ENCODE measurements around the gene KCTD14.
"Not testable (repeated sequence)": the region's sequence is repeated elsewhere in the genome, so short reads cannot be mapped to it uniquely, and the experiment has no call there.

KCTD14 gene

DNA sequence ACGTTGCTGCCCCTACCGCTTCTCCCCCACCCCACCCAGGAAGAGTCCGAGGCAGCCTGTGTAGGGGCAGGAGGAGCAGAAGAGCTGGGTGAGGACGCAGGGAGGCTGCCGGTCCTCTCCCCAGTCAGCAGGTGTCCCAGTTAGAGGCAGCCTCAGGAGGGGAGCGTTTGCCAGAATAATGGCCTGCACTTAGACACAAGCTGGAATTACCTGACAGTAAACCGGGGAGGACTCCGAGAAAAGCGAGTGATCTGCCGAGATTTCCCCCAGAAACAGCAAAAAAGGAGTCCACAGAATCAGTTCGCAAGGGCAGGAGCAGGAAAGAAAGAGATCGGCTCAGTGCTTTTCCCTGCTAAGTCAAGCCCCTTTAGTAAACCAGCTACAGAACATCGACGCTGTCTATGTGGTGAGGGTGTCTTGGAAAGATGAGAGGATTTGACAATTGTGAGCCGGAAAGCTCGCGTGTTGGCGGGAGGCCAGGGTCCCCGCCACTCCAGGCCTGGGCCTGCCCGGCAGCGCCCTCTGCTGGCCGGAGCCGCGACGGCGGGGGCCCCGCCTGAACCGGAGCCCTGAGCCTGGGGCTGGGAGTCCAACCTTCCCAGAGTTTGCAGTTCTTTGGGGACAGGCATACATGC is 22.9 kb upstream of the KCTD14 start:
- DNase-seq = peak; percentile 55

DNA sequence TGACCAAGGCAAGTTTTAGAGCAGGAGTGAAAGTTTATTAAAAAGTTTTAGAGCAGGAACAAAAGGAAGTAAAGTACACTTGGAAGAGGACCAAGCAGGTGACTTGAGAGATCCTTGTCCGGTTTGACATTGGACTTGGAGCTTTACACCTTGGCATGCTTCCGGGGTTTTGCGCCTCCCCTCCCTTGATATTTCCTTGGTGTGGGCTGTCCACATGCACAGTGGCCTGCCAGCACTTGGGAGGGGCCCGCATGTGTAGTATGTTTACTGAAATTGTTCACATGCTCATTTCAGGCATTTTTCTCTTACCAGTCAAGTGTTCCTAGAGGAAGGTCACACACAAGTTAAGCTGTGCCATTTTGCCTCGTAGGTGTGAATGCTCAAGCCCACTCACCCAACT is 21.6 kb upstream of the KCTD14 start:
- DNase-seq = no peak

DNA sequence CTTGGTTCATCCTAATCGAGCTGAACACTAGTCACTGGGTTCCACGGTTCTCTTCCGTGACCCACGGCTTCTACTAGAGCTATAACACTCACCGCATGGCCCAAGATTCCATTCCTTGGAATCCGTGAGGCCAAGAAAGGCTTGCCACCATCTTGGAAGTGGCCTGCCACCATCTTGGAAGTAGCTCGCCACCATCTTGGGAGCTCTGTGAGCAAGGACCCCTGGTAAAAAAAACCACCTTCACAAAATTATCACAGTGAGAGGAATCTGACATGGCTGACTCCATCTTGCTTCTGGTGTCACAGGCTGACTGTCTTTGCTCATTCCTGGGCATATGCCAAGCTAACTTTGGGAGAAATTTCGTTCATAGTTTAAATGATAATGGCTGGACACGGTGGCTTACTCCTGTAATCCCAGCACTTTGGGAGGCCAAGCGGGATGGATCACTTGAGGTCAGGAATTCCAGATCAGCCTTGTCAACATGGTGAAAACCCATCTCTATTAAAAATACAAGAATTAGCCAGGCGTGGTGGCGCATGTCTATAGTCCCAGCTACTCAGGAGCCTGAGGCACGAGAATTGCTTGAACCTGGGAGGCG is 18.9 kb upstream of the KCTD14 start:
- no peak for DNase-seq

DNA sequence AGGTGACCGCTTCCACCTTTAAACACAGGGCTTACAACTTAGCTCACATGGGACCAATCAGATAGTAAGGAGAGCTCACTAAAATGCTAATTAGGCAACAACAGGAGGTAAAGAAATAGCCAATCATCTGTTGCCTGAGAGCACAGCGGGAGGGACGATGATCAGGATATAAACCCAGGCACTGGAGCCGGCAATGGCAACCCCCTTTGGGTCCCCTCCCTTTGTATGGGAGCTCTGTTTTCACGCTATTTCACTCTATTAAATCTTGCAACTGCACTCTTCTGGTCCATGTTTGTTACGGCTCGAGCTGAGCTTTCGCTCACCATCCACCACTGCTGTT is 18.3 kb upstream of the KCTD14 start:
- not testable (repeated sequence) for DNase-seq

DNA sequence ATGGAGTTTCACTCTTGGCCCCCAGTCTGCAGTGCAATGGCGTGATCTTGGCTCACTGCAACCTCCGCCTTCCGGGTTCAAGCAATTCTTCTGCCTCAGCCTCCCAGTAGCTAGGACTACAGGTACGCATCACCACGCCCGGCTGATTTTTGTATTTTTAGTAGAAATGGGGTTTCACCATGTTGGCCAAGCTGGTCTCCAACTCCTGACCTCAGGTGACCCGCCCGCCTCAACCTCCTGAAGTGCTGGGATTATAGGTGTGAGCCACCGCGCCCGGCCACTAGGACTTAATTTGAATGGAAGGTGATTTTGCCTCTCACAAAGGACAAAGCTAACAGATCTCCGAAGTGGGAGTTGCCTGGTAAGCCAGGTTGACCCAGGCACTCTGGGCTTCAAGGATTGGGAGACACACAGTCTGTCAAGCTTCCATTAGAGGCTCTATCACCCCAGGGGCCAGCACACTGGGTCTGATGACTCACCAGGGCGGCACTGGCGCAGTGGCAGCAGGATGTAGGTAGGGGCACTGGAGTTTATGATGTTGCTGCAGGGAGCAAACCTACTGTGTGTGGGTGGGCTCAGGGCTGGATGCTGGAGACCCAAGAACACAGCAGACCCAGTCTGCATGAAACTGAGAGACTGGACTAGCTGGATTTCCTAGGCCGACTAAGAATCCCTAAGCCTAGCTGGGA is 17.8 kb upstream of the KCTD14 start:
- no peak for DNase-seq

DNA sequence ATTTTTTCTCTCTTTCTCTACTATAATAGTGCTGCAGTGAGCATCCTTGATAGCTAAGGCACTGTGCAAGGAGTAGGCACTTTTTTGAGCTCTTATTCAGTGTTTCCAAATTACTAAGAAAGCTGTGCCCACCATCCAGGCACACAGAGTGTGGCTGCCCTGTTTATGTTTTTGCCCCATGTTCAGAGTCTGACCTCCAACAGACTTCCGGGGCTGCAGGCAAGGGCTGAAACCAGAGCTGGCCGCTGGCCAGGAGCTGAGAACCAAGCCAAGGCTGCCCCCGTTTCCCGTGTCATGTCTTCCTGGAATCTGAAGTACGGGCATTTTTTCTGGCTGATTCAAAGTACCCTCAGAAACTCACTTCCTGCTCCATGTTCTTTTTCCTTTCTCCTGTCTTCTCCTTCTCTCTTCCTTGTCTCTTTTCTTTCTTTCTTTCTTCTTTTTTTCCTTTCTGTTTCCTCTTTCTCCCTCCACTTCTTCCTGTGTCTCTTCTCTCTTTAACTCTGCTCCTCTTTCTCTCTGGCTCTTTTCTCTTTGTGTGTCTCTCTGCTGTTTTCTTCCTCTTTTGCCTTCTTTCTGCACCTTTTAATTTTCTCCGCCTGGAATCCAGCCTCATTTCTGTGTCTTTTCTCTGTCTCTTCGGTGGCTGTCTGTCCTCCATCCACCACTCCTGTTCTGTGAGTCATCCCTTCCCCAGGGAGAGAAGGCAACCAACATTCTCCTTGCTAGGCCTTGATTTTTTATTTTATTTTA is 17.0 kb upstream of the KCTD14 start:
- DNase-seq = no peak

DNA sequence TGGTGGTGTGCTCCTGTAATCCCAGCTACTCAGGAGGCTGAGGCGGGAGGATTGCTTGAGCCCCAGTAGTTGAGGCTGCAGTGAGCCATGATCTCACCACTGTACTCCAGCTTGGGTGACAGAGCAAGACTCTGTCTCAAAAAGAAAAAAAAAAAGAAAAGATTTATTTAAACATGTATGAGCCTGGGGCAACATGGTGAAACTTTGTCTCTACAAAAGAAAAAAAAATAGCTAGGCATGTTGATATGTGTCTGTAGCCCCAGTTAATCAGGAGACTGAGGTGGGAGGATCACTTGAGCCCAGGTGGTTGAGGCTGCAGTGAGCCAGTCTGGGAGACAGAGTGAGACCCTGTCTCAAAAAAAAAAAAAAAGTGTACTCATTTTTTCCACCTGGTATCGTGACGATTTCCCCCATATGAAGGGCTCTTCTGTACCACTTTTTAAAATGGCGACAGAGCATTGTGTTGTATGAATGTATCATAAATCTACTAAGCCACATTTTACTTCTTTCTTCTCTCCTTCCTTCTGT is 16.4 kb upstream of the KCTD14 start:
- DNase-seq = no peak

DNA sequence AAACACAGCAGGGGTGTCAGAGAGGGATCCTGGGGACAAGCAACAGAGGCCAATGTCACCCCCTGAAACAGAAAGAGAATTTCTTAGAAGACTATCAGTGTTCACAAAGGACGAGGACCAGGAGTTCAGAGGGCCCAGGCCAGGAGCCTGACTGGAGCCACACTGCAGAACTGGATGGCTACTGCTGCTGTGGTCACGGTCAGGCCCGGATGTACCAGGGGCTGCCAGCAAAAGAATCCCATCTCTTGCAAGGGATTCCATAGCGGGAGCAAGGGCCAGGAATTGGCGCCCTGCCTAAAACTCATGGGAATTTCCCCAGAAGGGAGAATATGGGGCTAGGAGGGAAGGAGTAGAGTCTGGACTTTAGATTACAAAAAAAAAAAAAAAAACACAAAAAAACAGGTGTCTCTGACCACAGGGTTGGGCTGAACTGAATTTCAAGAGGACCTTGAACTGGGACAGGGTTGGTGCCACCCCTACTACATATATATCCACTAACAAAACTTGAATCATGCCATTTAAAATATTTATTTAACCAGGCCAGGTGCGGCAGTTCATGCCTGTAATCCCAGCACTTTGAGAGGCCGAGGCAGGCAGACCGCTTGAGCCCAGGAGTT is 15.7 kb upstream of the KCTD14 start:
- no peak for DNase-seq

DNA sequence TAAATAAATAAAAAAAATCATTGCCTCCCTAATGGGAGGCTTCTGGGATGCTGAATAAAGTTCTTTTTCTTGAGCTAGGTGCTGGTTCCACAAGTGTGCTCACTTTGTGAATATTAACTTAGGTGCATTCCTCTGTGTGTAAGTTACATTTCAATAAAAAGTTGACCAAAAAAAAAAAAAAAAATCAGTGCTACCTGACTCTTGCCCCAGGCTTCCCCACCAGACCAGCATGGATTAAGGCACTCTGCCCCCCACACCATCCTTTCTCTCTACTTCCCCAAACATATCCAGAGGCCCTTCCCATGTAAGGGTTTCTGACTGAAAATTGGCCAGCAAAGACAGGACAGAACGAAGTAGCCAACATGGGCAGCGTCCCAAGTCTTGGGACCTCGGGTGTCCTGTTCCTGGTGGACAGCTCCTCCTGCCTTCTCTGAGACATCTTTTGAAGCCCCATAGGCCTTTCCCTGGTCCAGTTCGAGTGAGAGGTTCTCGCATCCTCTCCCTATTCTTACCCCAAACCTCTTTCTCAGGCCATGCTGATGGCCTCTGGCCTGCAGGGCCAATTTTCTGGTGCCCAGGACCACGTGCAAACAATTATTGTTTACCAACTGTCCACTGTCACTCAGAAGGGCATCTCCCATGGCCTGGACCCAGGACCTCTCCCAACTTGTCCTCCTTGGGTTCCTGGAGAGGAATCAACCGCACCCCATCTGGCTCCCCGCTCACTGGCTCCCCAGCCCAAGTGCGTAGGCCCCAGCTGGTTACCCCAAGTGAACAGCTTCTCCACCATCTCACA is 14.9 kb upstream of the KCTD14 start:
- DNase-seq = no peak

DNA sequence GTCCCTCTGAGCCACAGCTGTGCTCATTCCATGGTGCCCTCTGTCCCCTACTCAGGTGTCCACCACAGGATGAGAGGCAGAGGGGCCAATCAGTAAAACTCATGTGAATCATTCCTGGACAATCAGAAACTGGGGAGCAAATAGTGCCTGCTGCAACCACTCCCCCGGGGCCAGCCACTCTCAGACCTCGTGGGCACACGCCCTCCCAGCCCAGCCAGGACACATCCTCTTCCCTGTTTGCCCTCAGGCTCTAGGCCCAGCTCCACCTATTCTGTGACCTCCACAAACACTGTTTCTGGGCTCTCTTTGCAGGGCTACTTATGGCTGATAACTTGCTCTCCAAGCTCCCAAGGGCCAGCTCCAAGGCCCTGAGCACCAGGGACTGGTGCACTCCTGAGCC is 14.0 kb upstream of the KCTD14 start:
- no peak for DNase-seq

DNA sequence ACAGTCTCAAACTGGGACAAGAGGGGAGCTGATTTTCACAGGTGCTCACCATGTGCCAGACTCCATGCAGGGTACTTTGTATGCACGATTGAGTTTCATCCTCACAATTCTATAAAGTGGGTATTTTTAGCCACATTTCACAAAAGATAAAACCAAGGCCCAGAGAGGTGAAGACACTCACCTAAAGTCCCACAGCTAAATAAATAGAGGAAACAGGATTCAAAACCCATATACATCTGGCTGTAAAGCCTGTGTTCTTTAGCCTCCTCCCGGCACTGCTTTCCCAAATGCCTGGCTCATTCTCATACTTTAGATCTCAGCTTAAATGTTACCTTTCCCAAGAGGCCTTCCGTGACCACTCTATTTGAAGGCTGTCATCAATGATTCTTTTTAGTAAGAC is 13.2 kb upstream of the KCTD14 start:
- DNase-seq = no peak

DNA sequence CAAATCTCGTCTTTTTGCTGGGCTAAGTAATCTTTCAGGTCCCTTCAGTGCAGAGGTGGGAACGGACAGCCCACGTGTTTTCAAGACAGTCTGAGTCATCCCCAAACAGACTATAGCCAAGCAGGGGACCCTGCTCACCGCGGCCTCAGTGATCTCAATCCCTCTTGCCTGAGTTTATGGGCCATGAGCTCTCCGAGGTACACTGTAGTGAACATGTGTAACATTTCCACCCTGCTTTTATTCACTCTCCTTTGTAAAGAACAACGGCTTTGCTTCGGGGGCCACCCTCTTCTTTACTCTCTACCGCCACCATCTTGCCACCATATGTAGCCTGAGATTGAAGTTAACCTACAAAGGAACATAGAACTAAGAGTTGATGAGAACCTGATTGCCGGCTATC is 11.5 kb upstream of the KCTD14 start:
- no peak for DNase-seq

DNA sequence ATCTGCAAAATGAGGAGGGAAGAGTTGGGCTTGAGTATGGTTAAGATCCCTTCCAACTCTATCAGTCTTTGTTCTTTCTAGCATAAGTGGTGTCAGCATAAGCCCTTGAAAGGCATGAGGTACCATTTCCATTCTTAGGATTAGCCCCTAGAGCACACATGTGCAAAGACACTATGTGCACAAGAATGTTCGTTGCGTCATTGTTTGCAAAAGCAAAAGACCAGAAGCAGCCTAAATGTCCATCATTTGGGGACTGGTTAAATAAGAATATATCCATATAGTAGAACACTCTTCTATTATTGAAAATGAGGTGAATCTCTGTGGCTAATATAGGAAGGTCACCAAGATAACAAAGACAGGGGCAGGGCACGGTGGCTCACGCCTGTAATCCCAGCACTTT is 10.0 kb upstream of the KCTD14 start:
- DNase-seq = no peak

DNA sequence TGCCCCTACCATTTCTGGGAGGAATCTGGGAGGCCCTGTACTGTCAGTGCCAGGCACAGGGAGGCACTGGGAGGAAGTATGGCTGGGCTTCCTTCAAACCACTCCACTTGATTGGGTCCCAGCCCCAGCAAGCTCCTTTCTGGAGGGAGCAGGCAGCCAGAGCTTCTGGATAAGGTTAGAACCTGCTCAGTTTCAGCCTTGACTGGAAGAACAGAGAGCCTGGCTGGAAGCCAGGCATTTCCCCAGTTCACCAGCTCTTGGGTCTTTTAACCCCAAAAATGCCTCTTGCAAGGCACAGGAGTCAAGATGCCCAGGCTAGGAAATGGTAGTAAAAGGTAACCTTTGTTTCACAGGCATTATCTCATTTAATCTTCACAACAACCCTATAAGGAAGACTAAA is 9.0 kb upstream of the KCTD14 start:
- no peak for DNase-seq

DNA sequence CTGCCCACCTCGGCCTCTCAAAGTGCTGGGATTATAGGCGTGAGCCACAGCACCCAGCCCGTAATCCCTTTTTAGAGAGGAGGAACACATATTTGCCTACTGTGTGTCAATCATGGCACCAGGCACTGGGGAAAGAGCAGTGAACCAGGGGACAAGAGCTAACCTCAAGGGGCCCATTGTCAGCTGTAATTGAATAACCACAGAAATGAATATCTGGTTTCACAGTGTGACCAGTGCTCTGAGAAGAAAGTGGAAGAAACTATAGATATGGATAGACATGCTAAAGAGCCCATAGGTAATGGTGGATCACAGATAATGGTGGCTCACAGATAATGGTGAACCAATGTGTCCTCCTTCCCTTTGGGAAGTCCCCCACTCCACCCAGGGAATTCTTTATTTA is 8.6 kb upstream of the KCTD14 start:
- DNase-seq = no peak

DNA sequence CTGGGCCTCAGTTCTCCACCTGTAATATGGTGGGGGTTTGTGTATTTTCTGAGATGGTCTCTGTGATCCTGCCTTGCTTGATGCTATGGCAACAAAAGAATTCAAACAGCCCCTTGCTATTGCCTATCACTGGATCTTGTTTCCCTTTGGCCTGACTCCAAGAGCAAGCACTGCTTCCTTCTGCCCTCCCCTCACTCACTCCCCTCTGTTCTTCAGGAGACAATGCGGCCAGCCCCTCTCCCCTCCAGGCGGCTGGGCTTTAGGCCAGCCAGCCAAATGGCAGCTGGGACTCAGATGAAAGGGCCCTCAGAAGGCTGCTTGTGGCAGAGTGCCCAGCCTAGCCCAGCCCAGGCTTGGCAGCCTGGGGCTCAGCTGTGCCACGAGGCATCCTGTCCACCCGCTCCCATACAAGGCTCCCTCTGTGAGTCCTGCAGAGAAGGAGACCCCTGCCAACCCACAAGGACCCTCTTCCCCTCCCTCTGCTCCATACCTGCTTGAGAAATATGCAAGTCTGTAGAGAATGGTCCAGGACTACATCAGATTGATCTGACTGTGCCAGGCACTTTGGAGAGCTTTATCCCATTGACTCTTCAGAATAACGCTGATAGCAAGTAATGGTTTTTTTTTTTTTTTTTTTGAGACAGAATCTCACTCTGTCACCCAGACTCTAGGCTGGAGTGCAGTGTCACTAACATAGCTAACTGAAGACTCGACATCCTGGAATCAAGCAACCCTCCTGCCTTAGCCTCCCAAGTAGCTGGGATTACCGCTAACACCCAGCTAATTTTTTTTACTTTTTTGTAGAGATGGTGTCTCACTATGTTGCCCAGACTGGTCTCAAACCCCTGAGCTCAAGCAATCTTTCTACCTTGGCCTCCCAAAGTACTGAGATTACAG is 7.6 kb upstream of the KCTD14 start:
- no peak for DNase-seq

DNA sequence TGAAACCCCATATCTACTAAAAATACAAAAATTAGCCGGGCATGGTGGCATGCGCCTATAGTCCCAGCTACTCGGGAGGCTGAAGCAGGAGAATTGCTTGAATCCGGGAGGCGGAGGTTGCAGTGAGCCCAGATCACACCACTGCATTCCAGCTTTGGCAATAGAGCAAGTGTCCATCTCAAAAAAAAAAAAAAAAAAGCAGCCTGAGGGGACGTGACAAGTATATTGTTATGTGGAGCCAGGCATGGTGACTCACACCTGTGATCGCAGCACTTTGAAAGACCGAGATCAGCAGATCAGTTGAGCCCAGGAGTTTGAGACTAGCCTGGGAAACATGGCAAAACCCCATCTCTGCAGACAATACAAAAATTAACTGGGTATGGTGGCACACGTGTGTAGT is 5.3 kb upstream of the KCTD14 start:
- not testable (repeated sequence) for DNase-seq

DNA sequence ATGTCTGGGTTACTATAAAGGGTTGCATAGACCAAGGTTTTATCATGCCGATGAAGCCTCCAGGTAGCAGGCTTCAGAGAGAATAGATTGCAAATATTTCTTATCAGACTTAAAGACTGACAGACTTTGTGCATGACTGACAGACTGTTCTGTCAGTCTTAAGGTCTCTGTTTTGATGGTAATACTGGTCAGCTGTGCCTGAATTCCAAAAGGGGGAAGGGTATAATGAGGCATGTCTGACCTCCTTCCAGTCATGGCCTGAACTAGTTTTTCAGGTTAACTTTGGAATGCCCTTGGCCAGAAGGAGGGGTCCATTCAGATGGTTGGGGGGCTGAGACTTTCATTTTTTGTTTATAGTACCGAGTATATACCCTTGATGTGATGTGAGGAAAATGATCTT is 4.7 kb upstream of the KCTD14 start:
- DNase-seq = no peak

DNA sequence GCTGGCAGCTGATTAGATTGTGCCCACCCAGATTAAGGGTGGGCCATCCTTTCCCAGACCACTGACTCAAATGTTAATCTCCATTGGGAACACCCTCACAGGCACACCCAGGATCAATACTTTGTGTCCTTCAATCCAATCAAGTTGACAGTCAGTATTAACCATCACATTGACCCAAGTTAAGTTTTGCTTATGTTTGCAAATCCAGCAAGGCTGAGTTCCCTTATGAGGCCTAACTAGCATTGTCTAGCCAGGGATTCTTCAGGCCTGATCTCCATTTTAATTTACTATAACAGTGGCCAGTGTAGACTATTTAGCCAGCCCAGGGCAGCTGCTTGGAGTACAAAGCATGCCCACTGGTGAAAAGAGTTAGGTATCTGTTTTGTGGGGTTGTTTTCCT is 2.3 kb upstream of the KCTD14 start:
- no peak for DNase-seq

DNA sequence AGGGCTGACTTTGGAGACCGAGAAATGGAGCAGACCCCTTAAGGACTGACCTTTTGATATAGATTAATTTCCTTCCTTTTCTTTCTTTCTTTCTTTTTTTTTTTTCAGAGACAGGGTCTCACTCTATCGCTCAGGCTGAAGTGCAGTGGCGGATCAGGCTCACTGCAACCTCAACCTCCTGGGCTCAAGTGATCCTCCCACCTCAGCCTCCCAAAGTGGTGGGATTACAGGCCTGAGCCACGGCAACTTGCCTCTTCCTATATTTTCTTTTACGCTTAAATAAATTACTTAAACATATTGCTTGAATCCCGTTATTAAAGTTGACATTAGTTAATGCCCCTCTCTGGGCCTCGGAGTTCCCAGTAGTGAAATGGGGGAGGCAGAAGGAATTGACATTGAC is 350 bp upstream of the KCTD14 start:
- no peak for DNase-seq

DNA sequence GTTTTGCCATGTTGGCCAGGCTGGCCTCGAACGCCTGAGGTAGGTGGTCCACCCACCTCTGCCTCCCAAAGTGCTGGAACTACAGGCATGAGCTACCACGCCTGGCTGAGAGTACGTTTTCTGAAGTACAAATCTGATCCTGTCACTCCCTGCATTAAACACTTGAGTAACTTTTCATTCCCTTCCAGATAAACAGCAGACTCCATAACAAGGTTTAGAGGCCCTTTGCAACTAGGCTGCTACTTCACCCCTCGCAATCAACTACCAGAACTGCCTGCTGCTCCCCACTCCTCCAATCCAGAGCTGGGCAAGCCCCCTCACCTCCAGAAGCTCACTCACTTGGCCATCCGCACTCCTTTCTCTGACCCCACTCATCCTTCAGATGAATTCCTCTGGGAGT is 1.5 kb downstream of the KCTD14 start:
- DNase-seq = no peak

Data from CD4-positive, alpha-beta T cell treated with Interleukin-4 for 4 hours (primary cell).